ENCODE results near the gene C17orf114.

The C17orf114 gene

DNA sequence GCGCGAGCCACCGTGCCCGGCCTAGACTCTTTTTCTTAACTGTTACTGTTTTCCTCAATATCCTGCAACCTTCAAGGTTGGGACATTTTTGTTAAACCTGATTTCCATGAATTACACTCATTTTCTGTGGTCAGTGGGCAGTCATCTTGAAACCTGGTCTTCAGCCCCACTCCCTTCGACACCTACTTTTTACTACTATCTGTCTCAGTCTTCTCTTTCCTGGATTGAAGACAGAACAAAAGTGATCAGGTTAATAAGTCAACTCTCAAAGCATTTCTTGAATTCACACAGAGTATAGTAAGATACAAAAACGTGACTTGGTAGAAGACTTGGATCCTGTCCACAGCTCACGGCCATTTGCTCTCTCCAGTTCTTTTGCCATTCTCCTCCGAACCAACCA is 37.1 kb upstream of the C17orf114 start:
- no peak for DNase-seq
- H3K9me3 ChIP-seq: no peaks in the 10 kb centered on the region
- peaks cover 4 to 40% (median 7%) of the 10 kb centered on the region in 4 donors for H3K4me1 ChIP-seq
- no peak for TF ChIP-seq POLR2A (IDR thresholded peaks at IDR 0.05)
- TF ChIP-seq, protein P1, sequence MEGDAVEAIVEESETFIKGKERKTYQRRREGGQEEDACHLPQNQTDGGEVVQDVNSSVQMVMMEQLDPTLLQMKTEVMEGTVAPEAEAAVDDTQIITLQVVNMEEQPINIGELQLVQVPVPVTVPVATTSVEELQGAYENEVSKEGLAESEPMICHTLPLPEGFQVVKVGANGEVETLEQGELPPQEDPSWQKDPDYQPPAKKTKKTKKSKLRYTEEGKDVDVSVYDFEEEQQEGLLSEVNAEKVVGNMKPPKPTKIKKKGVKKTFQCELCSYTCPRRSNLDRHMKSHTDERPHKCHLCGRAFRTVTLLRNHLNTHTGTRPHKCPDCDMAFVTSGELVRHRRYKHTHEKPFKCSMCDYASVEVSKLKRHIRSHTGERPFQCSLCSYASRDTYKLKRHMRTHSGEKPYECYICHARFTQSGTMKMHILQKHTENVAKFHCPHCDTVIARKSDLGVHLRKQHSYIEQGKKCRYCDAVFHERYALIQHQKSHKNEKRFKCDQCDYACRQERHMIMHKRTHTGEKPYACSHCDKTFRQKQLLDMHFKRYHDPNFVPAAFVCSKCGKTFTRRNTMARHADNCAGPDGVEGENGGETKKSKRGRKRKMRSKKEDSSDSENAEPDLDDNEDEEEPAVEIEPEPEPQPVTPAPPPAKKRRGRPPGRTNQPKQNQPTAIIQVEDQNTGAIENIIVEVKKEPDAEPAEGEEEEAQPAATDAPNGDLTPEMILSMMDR (IDR thresholded peaks at IDR 0.05): no peak
- H3K4me3 ChIP-seq: no peak overlapping the region
- H3K27me3 ChIP-seq: no peaks in the 10 kb centered on the region
- no peak overlapping the region for H3K27ac ChIP-seq
- H3K36me3 ChIP-seq: peaks cover 0 to 5% (median 0%) of the 10 kb centered on the region in 3 donors

DNA sequence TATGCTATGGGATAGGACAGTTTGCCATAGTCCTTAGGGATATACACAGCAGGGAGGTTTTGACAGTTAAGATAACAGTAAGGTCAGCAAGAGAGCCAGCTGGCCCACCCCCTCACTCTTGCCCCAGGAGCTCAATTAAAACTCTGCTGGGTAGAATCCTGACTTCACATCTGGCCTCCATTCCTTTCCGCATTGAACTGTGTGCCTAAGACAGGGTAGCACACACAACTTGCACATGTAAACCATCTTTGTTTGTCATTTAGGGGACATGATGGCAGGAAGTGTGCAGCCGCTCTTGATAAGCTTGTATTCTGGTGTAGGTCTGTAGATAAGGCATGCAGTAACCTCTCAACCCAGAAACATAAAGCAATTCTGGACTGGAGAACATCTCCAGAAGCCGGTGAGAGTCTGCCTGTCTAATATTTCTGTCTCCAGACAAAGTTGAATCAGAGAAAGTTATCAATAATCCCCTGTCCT is 36.2 kb upstream of the C17orf114 start:
- Histone ChIP-seq H3K9me3 (no peaks in the 10 kb centered on the region), H3K4me1 (peaks cover 4 to 42% (median 10%) of the 10 kb centered on the region in 4 donors), H3K27ac (no peak overlapping the region), H3K36me3 (peaks cover 0 to 5% (median 0%) of the 10 kb centered on the region in 3 donors), H3K27me3 (no peaks in the 10 kb centered on the region), H3K4me3 (no peak overlapping the region)
- no peak for DNase-seq
- TF ChIP-seq POLR2A (IDR thresholded peaks at IDR 0.05): no peak
- TF ChIP-seq, protein P1 (IDR thresholded peaks at IDR 0.05): no peak

DNA sequence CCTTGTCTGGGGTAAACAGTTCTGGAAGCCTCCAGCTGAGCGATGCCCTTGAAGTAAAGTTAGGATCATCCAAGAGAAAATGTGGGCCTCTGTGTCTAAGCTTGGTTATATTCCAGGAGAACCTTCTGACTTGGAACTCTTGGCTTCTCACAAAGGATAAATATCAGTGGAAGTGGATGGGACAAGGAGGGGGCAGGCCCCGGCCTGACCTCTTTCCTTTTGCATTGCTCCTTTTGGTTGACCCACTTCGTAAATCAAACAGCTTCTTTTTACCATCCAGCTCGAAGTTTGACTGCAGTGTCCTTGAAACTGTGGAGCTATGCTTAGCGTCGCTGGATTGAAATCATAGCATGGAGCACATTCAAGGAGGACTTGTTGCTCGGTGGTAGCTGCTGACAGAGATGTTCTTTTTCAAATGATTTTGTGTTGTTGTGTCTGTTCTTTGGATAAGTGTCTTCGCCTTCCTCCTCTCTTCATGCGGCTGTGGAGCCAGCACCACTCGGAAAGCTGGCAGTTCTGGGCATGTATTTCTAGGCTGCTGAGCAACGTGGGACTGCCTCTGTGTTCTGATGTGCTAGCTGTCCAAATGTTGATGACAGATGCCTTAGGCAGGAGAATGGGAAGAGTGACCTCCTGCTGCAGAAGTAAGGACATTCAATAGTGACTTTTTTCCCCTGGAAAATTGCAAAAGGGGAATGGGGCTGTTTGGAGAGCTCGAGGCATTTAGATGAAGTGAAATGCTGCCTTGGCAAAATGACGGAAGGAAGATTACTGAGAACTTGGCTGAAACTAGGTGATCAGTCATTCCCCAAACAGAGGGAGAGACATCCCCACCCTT is 35.6 kb upstream of the C17orf114 start:
- Histone ChIP-seq H3K36me3 (peaks cover 0 to 5% (median 0%) of the 10 kb centered on the region in 3 donors), H3K9me3 (no peaks in the 10 kb centered on the region), H3K4me3 (no peak overlapping the region), H3K27ac (no peak overlapping the region), H3K27me3 (no peaks in the 10 kb centered on the region), H3K4me1 (peaks cover 4 to 42% (median 10%) of the 10 kb centered on the region in 4 donors)
- TF ChIP-seq, protein P1 (IDR thresholded peaks at IDR 0.05): no peak
- no peak for TF ChIP-seq POLR2A (IDR thresholded peaks at IDR 0.05)
- no peak for DNase-seq

DNA sequence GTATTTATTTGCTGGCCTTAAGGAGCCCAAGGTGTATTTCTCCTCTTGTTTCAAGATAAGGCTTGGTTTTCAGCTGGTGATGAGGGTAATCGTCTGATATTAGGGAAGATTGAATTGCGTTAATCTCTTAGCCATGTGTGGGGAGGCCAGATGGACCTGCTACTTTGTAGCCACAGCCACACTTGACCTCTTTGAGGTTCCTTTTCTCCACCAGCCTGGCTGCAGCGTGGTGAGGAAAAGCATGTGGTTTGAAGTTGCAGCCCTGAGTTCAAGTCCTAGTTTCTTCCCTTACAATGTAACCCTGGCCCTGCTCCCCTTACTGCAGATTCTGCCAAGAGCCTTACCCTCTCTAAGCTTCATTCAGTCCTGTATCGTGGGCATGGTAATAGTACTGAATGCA is 34.1 kb upstream of the C17orf114 start:
- no peak overlapping the region for H3K4me3 ChIP-seq
- TF ChIP-seq, protein P1 (IDR thresholded peaks at IDR 0.05): no peak
- no peak for DNase-seq
- H3K9me3 ChIP-seq: no peaks in the 10 kb centered on the region
- H3K27ac ChIP-seq: peak overlapping the region in 1 of 4 donors; percentile 91
- peaks cover 4 to 42% (median 10%) of the 10 kb centered on the region in 4 donors for H3K4me1 ChIP-seq
- peaks cover 0 to 5% (median 0%) of the 10 kb centered on the region in 3 donors for H3K36me3 ChIP-seq
- no peaks in the 10 kb centered on the region for H3K27me3 ChIP-seq

DNA sequence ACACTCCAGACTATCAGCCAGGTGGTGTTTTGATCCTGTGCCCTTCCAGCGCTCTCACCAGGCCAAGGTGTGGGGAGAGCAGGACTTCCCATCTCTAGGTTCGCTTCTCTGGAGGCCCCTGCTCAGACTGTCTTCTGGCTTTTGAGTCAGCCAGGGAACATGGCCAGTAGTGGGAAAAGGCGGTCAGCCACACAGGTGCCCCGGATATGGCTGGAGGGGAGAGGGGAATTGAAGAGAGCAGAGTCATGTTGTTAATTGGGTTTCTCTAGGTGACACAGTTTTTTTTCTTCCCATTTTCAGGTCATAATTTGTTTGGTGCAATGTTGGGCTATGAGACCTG is 32.5 kb upstream of the C17orf114 start:
- peaks cover 0 to 5% (median 0%) of the 10 kb centered on the region in 3 donors for H3K36me3 ChIP-seq
- peaks cover 4 to 31% (median 10%) of the 10 kb centered on the region in 4 donors for H3K4me1 ChIP-seq
- no peak for DNase-seq
- H3K4me3 ChIP-seq: peak overlapping the region in 3 of 4 donors; percentile 76 to 99 (median 98)
- TF ChIP-seq, protein P1 (IDR thresholded peaks at IDR 0.05): no peak
- no peak for TF ChIP-seq POLR2A (IDR thresholded peaks at IDR 0.05)
- no peaks in the 10 kb centered on the region for H3K27me3 ChIP-seq
- H3K9me3 ChIP-seq: no peaks in the 10 kb centered on the region
- H3K27ac ChIP-seq: peak overlapping the region; percentile 91 to 98 (median 96)
